Measurements from ENCODE around the gene COQ3. TPM values are rescaled to one million over a fixed set of nuclear protein-coding genes. Genes with fewer than 3 reads are reported as not detected.

COQ3 gene
- total and polyA plus RNA-seq, 2 of the 4 experiments (the other 2 are of a cell fraction), result 8.2 to 8.9 TPM

- no peak overlapping the region for H3K56ac ChIP-seq (ENCODE audit: extremely low read depth, insufficient read depth, low read length)
- no peak overlapping the region for H3K18ac ChIP-seq (ENCODE audit: low read depth, low read length)
- no peaks in the 10 kb centered on the region for H4K20me1 ChIP-seq (ENCODE audit: insufficient read depth, low read length)
- DNase-seq, result no peak
- dilution Hi-C loops (cut with HindIII; ENCODE audit: low sequenced_read_pairs, unreplicated experiment) (no loop called here), intact Hi-C loops (cut with micrococcal nuclease) (no loop called here), in situ Hi-C loops (cut with MboI; ENCODE audit: low sequenced_read_pairs) (no loop called here)
- no peak overlapping the region for H3K4me3 ChIP-seq (ENCODE audit: insufficient read depth, low read depth, low read length)
- H3K9me3 ChIP-seq (ENCODE audit: control insufficient read depth, insufficient read depth, low read length), result no peaks in the 10 kb centered on the region
- no peaks in the 10 kb centered on the region for H3K4me1 ChIP-seq (ENCODE audit: control insufficient read depth, insufficient read depth, low read length)
- H2BK15ac ChIP-seq (ENCODE audit: low read depth, low read length), result no peak overlapping the region
- H2BK20ac ChIP-seq (ENCODE audit: low read depth, low read length), result no peak overlapping the region
- H3K27ac ChIP-seq (ENCODE audit: insufficient read depth, low read length), result no peak overlapping the region
- H3K27me3 ChIP-seq (ENCODE audit: control insufficient read depth, insufficient read depth, low read length), result no peaks in the 10 kb centered on the region; the same call in 1 of the 2 replicates
- no peak overlapping the region for H4K91ac ChIP-seq (ENCODE audit: insufficient read depth, low read depth, low read length)
- WGBS, 2 experiments (ENCODE audit: extremely low coverage in 2 of 2, insufficient read length in 1 of 2), result 83% methylated on average over 1 of the region's 1 CpG; no CpG with 5 or more reads in 1 of the 2 experiments
- H2BK5ac ChIP-seq (ENCODE audit: low read depth, low read length, poor library complexity, severe bottlenecking), result no peak overlapping the region
- ATAC-seq (ENCODE audit: low read depth), result no peak
- H3K9me1 ChIP-seq (ENCODE audit: insufficient read depth, low read length), result no peaks in the 10 kb centered on the region
- BruUV-seq (replicated peaks), result no TSS peak
- no peak overlapping the region for H3K14ac ChIP-seq (replicated peaks; ENCODE audit: low read depth, low read length)
- no peak overlapping the region for H2AFZ ChIP-seq (replicated peaks; ENCODE audit: low read length, poor library complexity)
- H3K4me2 ChIP-seq (ENCODE audit: low read depth, low read length), result no peak overlapping the region
- no peak overlapping the region for H4K8ac ChIP-seq (ENCODE audit: low read depth in 2 of 2, low read length in 2 of 2)
- CTCF ChIA-PET, result no interaction called here
- no peak overlapping the region for H2AK5ac ChIP-seq (ENCODE audit: low read depth, low read length)
- H4K5ac ChIP-seq (ENCODE audit: low read depth, low read length), result no peak overlapping the region
- H3K36me3 ChIP-seq (ENCODE audit: control insufficient read depth, insufficient read depth, low read length), result no peaks in the 10 kb centered on the region
- no peak overlapping the region for H2BK120ac ChIP-seq (ENCODE audit: low read depth, low read length)
- POLR2A ChIA-PET (ENCODE audit: unreplicated experiment), result interaction anchor here (0.6 kb wide), 1 partner anchor 62 kb away, joined by 4 read pairs; no protein-coding TSS in a partner anchor
- H3K4ac ChIP-seq (ENCODE audit: low read depth, low read length), result no peak overlapping the region
- H3K79me1 ChIP-seq (ENCODE audit: low read depth in 1 of 2, low read length in 2 of 2), result no peaks in the 10 kb centered on the region
- TF ChIP-seq CHD1 (IDR thresholded peaks at IDR 0.05; ENCODE audit: low read depth, low read length), result no peak
- no peak for TF ChIP-seq MXI1 (IDR thresholded peaks at IDR 0.05; ENCODE audit: borderline replicate concordance, low read depth, low read length)
- TF ChIP-seq MAFK (IDR thresholded peaks at IDR 0.05; ENCODE audit: low read depth, low read length), result no peak
- TF ChIP-seq USF2 (IDR thresholded peaks at IDR 0.05; ENCODE audit: low read depth, low read length), result no peak
- TF ChIP-seq RFX5 (IDR thresholded peaks at IDR 0.05; ENCODE audit: low read depth, low read length), result no peak
- no peak for TF ChIP-seq MAZ (IDR thresholded peaks at IDR 0.05; ENCODE audit: borderline replicate concordance, low read depth, low read length)
- no peak for TF ChIP-seq FOS (IDR thresholded peaks at IDR 0.05; ENCODE audit: low read depth, low read length)
- no peak for TF ChIP-seq BHLHE40 (IDR thresholded peaks at IDR 0.05; ENCODE audit: low read depth, low read length)
- no peak for TF ChIP-seq RAD21 (IDR thresholded peaks at IDR 0.05; ENCODE audit: low read length)
- no peak for TF ChIP-seq CEBPB (IDR thresholded peaks at IDR 0.05; ENCODE audit: low read depth, low read length)
- no peak for TF ChIP-seq ELK1 (IDR thresholded peaks at IDR 0.05; ENCODE audit: borderline replicate concordance, low read depth, low read length)
- no peak for TF ChIP-seq SMC3 (IDR thresholded peaks at IDR 0.05; ENCODE audit: low read depth, low read length)
- no peak for TF ChIP-seq CTCF (conservative IDR thresholded peaks at IDR 0.05; ENCODE audit: low read depth, low read length)
- no peak overlapping the region for H3K9ac ChIP-seq (ENCODE audit: low read depth, low read length)
- H2AK9ac ChIP-seq (replicated peaks; ENCODE audit: low read depth, low read length, poor library complexity), result no peak overlapping the region
- no peak overlapping the region for H3K23ac ChIP-seq (ENCODE audit: low read depth, low read length)
Observed at GRCh38 chr6:99362678-99363268, 31.2 kb downstream of the COQ3 start.
